HUES6 (cell line): ENCODE data around the gene YY1.

Experiments used
- H3K27ac ChIP-seq: 2 replicates; pipeline ENCODE4 v1.7.0; 2013; ENCODE audit warnings: low read depth, mild to moderate bottlenecking, low read length, inconsistent platforms
- H3K27me3 ChIP-seq: 2 replicates; pipeline ENCODE4 v1.6.1; 2013; ENCODE audit warnings: low read length; ENCODE audit not compliant: control insufficient read depth, insufficient read depth
- H3K36me3 ChIP-seq: 2 replicates; pipeline ENCODE4 v1.6.1; 2013; ENCODE audit warnings: low read length; ENCODE audit not compliant: control insufficient read depth, insufficient read depth
- H3K4me1 ChIP-seq: 2 replicates; pipeline ENCODE4 v1.6.1; 2013; ENCODE audit warnings: low read length; ENCODE audit not compliant: control insufficient read depth, insufficient read depth
- H3K4me3 ChIP-seq: 2 replicates; pipeline ENCODE4 v1.5.1; 2013; ENCODE audit warnings: low read depth, low read length
- H3K9ac ChIP-seq: one replicate; pipeline ENCODE4 v1.6.1; 2013; ENCODE audit warnings: mild to moderate bottlenecking, low read length
- H3K9me3 ChIP-seq: 2 replicates; pipeline ENCODE4 v1.6.1; 2013; ENCODE audit warnings: low read depth, low read length; ENCODE audit not compliant: control insufficient read depth, insufficient read depth

YY1 gene

DNA sequence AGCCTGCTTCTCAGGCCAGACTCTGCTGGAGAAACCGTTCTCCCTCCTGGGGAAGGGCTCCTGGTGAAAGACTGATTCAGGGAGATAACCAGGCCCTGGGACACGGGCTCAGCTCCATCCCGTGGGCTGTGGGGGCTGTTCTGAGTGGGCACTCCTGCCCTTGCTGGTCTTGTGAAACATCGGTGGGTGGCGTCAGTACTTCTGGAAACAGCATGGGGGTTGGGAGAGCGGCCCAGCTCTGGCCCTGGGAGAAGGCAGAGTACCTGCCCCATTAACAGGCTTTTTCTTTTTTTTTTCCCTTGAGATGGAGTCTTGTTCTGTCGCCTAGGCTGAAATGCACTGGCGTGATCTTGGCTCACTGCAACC is 85.0 kb downstream of the YY1 start:
- Histone ChIP-seq H3K36me3 (no peaks in the 10 kb centered on the region), H3K4me3 (no peak overlapping the region), H3K27ac (no peak overlapping the region), H3K4me1 (no peaks in the 10 kb centered on the region), H3K9ac (no peak overlapping the region), H3K9me3 (no peaks in the 10 kb centered on the region), H3K27me3 (no peaks in the 10 kb centered on the region)

GRCh38 chr14:100325231-100325632 is 86.3 kb downstream of the YY1 start:
- H3K9me3 ChIP-seq: no peaks in the 10 kb centered on the region
- H3K27ac ChIP-seq: no peak overlapping the region
- no peaks in the 10 kb centered on the region; the same call in 1 of the 2 replicates for H3K4me1 ChIP-seq
- no peak overlapping the region for H3K9ac ChIP-seq
- H3K36me3 ChIP-seq: no peaks in the 10 kb centered on the region
- no peak overlapping the region for H3K4me3 ChIP-seq
- H3K27me3 ChIP-seq: no peaks in the 10 kb centered on the region

DNA sequence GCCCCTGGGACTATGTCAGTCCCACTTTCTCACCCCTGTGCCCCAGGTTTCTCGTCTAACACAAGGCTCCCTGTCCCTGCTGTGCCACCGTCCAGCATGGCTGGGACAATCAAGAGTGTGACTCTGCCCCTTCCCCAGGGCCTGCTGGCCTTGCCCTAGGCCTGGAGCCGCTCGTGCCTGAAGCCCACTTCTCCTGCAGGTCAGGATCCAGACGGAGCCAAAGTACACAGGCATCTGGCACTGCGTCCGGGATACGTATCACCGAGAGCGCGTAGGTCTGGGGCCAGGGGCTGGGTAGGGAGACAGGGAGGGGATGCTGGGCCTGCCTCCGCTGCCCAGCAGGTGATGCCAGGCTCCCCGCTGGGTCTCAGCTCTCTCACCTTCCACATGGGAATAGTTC is 87.0 kb downstream of the YY1 start:
- no peaks in the 10 kb centered on the region for H3K9me3 ChIP-seq
- H3K4me1 ChIP-seq: no peaks in the 10 kb centered on the region; the same call in 1 of the 2 replicates
- no peak overlapping the region for H3K9ac ChIP-seq
- H3K27me3 ChIP-seq: no peaks in the 10 kb centered on the region
- H3K4me3 ChIP-seq: no peak overlapping the region
- no peak overlapping the region for H3K27ac ChIP-seq
- H3K36me3 ChIP-seq: no peaks in the 10 kb centered on the region

DNA sequence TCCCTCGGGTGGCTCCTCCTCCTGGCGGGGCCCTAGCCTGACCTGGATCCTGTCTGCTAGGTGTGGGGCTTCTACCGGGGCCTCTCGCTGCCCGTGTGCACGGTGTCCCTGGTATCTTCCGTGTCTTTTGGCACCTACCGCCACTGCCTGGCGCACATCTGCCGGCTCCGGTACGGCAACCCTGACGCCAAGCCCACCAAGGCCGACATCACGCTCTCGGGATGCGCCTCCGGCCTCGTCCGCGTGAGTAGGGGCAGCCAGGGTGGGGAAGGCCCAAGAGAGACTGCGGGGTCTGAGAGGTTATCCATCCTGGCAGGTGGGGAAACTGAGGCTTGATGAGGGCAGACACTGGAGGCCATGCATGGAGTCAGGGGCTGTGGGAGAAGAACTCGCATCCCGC is 88.2 kb downstream of the YY1 start:
- H3K4me1 ChIP-seq: no peaks in the 10 kb centered on the region; the same call in 1 of the 2 replicates
- H3K27ac ChIP-seq: no peak overlapping the region
- no peaks in the 10 kb centered on the region for H3K9me3 ChIP-seq
- H3K9ac ChIP-seq: no peak overlapping the region
- H3K4me3 ChIP-seq: no peak overlapping the region
- no peaks in the 10 kb centered on the region for H3K36me3 ChIP-seq
- no peaks in the 10 kb centered on the region for H3K27me3 ChIP-seq

- Histone ChIP-seq H3K4me1 (no peaks in the 10 kb centered on the region; the same call in 1 of the 2 replicates), H3K27me3 (no peaks in the 10 kb centered on the region), H3K9ac (no peak overlapping the region), H3K9me3 (no peaks in the 10 kb centered on the region), H3K27ac (no peak overlapping the region), H3K4me3 (no peak overlapping the region), H3K36me3 (peaks cover 7% of the 10 kb centered on the region; the same call in 1 of the 2 replicates)
Measured at GRCh38 chr14:100328495-100329163, 89.7 kb downstream of the YY1 start.

- H3K9ac ChIP-seq: no peak overlapping the region
- no peak overlapping the region for H3K4me3 ChIP-seq
- H3K4me1 ChIP-seq: no peaks in the 10 kb centered on the region; the same call in 1 of the 2 replicates
- H3K36me3 ChIP-seq: peaks cover 15% of the 10 kb centered on the region
- H3K27ac ChIP-seq: no peak overlapping the region
- H3K27me3 ChIP-seq: no peaks in the 10 kb centered on the region
- H3K9me3 ChIP-seq: no peaks in the 10 kb centered on the region
Measured at GRCh38 chr14:100329233-100330006, 90.5 kb downstream of the YY1 start.

GRCh38 chr14:100330007-100330344 is 91.0 kb downstream of the YY1 start:
- H3K27me3 ChIP-seq: no peaks in the 10 kb centered on the region
- H3K4me1 ChIP-seq: no peaks in the 10 kb centered on the region; the same call in 1 of the 2 replicates
- peaks cover 21% of the 10 kb centered on the region for H3K36me3 ChIP-seq
- H3K9ac ChIP-seq: no peak overlapping the region
- no peak overlapping the region for H3K27ac ChIP-seq
- H3K4me3 ChIP-seq: no peak overlapping the region
- no peaks in the 10 kb centered on the region for H3K9me3 ChIP-seq

DNA sequence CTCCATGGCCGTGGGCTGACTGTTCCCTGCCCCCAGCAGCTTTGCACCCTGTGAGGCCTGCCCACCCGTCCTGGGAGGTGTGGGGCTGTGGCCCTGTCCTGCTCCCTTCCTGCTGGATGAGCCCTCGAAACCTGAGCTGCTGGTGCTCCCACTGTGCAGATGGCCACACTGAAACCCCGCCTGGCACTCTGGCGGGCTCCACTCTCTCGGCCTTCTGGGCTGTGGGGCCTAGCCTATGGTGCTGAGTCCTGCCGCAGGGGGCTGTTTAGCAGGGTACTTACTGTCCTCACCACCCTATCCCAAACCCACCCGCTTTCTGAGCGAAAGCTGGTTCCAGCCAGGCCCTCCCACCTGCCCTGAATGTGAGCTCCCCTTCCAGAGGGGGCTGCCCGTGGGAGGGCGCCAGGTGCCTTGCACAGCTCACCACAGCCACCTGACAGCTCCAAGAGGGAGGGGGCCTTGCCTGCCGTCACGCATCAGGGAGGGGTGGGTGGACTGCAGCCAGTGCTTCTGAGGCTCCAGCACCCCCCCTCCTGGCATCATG is 91.5 kb downstream of the YY1 start:
- no peaks in the 10 kb centered on the region for H3K9me3 ChIP-seq
- no peak overlapping the region for H3K27ac ChIP-seq
- H3K9ac ChIP-seq: no peak overlapping the region

DNA sequence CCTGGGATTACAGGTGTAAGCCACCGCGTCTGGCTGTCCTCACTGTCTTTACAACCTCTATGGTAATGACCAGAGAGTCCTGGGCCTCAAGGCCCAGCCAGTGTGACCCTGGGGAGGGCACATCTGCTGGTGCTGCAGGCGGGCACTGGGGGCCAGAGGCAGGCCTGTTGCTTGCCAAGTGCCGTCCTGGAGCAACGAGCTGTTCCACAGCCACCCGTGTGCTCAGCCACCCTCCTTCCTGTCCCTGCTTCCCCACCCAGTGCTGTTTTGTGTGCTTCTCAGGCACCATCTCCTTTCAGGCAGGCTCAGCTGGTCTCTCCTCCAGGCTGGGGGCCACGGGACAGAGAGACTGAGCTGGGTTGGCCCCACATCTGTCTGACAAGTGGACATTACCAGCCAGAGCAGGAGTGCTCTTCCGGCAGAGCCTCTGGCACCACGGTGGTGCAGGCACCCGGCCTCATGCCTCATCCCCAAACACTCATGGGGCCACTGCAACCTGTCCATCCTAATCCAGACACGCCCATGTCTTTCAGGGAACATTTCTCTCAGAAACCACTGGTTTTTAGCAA is 93.2 kb downstream of the YY1 start:
- peaks cover 39% of the 10 kb centered on the region for H3K36me3 ChIP-seq
- no peak overlapping the region for H3K9ac ChIP-seq
- H3K9me3 ChIP-seq: no peaks in the 10 kb centered on the region
- H3K4me3 ChIP-seq: no peak overlapping the region
- no peaks in the 10 kb centered on the region for H3K27me3 ChIP-seq
- H3K27ac ChIP-seq: no peak overlapping the region
- H3K4me1 ChIP-seq: no peaks in the 10 kb centered on the region; the same call in 1 of the 2 replicates

More for the DNA sequence above, 91.5 kb downstream of the YY1 start:
- no peak overlapping the region for H3K4me3 ChIP-seq
- H3K36me3 ChIP-seq: peaks cover 24% of the 10 kb centered on the region
- H3K4me1 ChIP-seq: no peaks in the 10 kb centered on the region; the same call in 1 of the 2 replicates
- H3K27me3 ChIP-seq: no peaks in the 10 kb centered on the region
